ENCODE results near the gene EXOC2.

DNA sequence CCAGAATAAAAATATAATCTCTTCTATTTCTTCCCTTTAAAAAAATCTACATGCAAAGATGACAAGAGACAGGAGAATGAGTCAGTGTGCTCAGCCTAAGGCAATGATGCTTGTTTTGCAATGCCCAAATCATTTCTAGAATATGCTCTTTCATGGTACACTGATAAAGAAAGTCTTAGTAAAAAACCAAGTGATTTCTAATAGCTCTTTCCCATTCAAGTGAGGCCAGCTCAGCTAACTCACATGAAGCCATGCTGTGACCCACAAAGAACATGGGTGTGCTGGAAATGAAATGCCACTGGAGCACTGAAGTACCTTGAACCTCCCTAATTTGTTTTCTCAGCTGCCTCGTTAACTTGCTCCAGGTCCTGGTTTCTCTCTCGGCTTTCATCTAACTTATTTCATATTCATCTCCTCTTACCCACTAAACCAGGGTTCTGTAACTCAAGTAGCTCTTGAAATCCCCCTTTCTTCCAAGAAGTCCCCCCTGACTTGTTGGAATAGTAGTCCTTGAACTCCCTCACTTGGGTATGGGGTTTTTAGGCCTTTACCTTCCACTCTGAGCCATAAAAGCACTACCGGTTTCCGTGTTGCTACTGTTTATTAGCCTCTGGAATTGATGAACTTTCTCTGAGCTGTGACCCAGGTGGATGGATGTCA, 208.7 kb downstream of the EXOC2 start:
- TF ChIP-seq, protein P1, sequence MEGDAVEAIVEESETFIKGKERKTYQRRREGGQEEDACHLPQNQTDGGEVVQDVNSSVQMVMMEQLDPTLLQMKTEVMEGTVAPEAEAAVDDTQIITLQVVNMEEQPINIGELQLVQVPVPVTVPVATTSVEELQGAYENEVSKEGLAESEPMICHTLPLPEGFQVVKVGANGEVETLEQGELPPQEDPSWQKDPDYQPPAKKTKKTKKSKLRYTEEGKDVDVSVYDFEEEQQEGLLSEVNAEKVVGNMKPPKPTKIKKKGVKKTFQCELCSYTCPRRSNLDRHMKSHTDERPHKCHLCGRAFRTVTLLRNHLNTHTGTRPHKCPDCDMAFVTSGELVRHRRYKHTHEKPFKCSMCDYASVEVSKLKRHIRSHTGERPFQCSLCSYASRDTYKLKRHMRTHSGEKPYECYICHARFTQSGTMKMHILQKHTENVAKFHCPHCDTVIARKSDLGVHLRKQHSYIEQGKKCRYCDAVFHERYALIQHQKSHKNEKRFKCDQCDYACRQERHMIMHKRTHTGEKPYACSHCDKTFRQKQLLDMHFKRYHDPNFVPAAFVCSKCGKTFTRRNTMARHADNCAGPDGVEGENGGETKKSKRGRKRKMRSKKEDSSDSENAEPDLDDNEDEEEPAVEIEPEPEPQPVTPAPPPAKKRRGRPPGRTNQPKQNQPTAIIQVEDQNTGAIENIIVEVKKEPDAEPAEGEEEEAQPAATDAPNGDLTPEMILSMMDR (IDR thresholded peaks at IDR 0.05): no peak
- TF ChIP-seq TCF7L2 (IDR thresholded peaks at IDR 0.05; ENCODE audit: low read depth, low read length): no peak

Data from Panc1 (cell line).